ENCODE measurements around the gene PARD6B. TPM values are rescaled to one million over a fixed set of nuclear protein-coding genes. Genes with fewer than 3 reads are reported as not detected.

Gene PARD6B
- 1 to 10 TPM; 4.3 to 6.2 TPM for total RNA-seq

GRCh38 chr20:50731055-50731929 lies at the start of gene PARD6B:
Gene PARD6B, plus strand, starts transcription at chr20:50731580. Its CDS starts 207 bp downstream, at chr20:50731787.
- POLR2A ChIA-PET, result interaction anchor here (1.1 to 1.3 kb wide), 2 partner anchors 9 to 17 kb away, joined by 3 read pairs; no protein-coding TSS in a partner anchor
- Mint-ChIP-seq H3K4me3 (peak within 1 kb of the TSS; percentile 86), H3K9me3 (no peaks in the 10 kb centered on the region), H3K36me3 (ENCODE audit: low read depth) (no peaks in the 10 kb centered on the region), H3K27ac (peak within 1 kb of the TSS; percentile 78), H3K27me3 (no peaks in the 10 kb centered on the region), H3K4me1 (peaks cover 35% of the 10 kb centered on the region)
- peak; percentile 99 for DNase-seq
- CTCF ChIA-PET, result interaction anchor here (0.9 kb wide), 1 partner anchor 18 kb away, joined by 3 read pairs; no protein-coding TSS in a partner anchor

- DNase-seq, result no peak
- peaks cover 2% of the 10 kb centered on the region for H3K27me3 Mint-ChIP-seq
- POLR2A ChIA-PET, result no interaction called here
- no peak overlapping the region for H3K27ac Mint-ChIP-seq
- H3K36me3 Mint-ChIP-seq (ENCODE audit: low read depth), result no peaks in the 10 kb centered on the region
- H3K9me3 Mint-ChIP-seq, result no peaks in the 10 kb centered on the region
- H3K4me3 Mint-ChIP-seq, result no peak overlapping the region
- no peaks in the 10 kb centered on the region for H3K4me1 Mint-ChIP-seq
- CTCF ChIA-PET, result no interaction called here
Observed at GRCh38 chr20:50682065-50682464, 49.3 kb upstream of the PARD6B start.

- Mint-ChIP-seq H3K4me1 (no peaks in the 10 kb centered on the region), H3K9me3 (no peaks in the 10 kb centered on the region), H3K27ac (no peak overlapping the region), H3K36me3 (ENCODE audit: low read depth) (no peaks in the 10 kb centered on the region), H3K4me3 (no peak overlapping the region), H3K27me3 (no peaks in the 10 kb centered on the region)
- DNase-seq, result no peak
- ChIA-PET CTCF (no interaction called here), POLR2A (no interaction called here)
Observed at GRCh38 chr20:50682947-50683530, 48.3 kb upstream of the PARD6B start.

DNA sequence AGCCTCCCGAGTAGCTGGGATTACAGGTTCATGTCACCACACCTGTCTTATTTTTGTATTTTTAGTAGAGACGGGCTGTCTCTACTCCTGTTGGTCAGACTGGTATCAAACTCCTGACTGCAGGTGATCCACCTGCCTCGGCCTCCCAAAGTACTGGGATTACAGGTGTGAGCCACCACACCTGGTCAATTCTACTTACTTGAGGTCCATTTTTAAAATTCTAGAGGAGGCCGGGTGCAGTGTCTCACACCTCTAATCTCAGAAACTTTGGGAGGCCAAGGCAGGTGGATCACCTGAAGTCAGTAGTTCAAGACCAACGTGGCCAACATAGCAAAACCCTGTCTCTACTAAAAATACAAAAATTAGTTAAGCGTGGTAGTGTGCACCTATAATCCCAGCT lies 47.8 kb upstream of the PARD6B start:
- H3K4me1 Mint-ChIP-seq, result no peaks in the 10 kb centered on the region
- H3K27me3 Mint-ChIP-seq, result peaks cover 2% of the 10 kb centered on the region
- no peaks in the 10 kb centered on the region for H3K9me3 Mint-ChIP-seq
- no peak for DNase-seq
- no peaks in the 10 kb centered on the region for H3K36me3 Mint-ChIP-seq (ENCODE audit: low read depth)
- CTCF ChIA-PET, result no interaction called here
- POLR2A ChIA-PET, result no interaction called here
- H3K27ac Mint-ChIP-seq, result no peak overlapping the region
- no peak overlapping the region for H3K4me3 Mint-ChIP-seq

DNA sequence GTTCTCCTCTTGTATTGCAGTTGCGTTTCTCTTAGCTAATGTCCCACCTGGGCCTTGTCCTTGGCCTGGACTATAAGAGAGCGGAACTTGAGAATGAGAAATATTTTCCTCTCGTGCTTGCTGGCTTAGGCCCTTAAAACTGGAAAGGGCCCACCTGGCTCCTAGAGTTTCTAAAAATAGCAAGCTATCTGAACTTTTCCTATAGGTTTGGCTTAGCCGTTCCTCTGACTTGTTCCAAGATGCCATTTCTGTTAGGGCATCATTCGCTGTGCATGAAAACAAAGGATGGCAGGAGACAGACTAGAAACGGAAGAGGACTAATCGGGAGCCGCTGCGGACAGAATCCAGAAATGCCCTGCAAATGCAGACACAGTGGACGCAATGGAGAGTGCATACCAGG lies 44.6 kb upstream of the PARD6B start:
- peaks cover 28% of the 10 kb centered on the region for H3K27me3 Mint-ChIP-seq
- ChIA-PET POLR2A (no interaction called here), CTCF (no interaction called here)
- H3K9me3 Mint-ChIP-seq, result no peaks in the 10 kb centered on the region
- no peaks in the 10 kb centered on the region for H3K36me3 Mint-ChIP-seq (ENCODE audit: low read depth)
- H3K4me1 Mint-ChIP-seq, result peaks cover 6% of the 10 kb centered on the region
- no peak overlapping the region for H3K27ac Mint-ChIP-seq
- H3K4me3 Mint-ChIP-seq, result no peak overlapping the region
- no peak for DNase-seq

- no peak overlapping the region for H3K27ac Mint-ChIP-seq
- DNase-seq, result no peak
- peaks cover 39% of the 10 kb centered on the region for H3K27me3 Mint-ChIP-seq
- H3K36me3 Mint-ChIP-seq (ENCODE audit: low read depth), result no peaks in the 10 kb centered on the region
- no peaks in the 10 kb centered on the region for H3K9me3 Mint-ChIP-seq
- H3K4me3 Mint-ChIP-seq, result no peak overlapping the region
- POLR2A ChIA-PET, result no interaction called here
- peaks cover 7% of the 10 kb centered on the region for H3K4me1 Mint-ChIP-seq
- CTCF ChIA-PET, result interaction anchor here (1.7 kb wide), 1 partner anchor 61 kb away, joined by 3 read pairs; no protein-coding TSS in a partner anchor
Observed at GRCh38 chr20:50688256-50688975, 43.0 kb upstream of the PARD6B start.

DNA sequence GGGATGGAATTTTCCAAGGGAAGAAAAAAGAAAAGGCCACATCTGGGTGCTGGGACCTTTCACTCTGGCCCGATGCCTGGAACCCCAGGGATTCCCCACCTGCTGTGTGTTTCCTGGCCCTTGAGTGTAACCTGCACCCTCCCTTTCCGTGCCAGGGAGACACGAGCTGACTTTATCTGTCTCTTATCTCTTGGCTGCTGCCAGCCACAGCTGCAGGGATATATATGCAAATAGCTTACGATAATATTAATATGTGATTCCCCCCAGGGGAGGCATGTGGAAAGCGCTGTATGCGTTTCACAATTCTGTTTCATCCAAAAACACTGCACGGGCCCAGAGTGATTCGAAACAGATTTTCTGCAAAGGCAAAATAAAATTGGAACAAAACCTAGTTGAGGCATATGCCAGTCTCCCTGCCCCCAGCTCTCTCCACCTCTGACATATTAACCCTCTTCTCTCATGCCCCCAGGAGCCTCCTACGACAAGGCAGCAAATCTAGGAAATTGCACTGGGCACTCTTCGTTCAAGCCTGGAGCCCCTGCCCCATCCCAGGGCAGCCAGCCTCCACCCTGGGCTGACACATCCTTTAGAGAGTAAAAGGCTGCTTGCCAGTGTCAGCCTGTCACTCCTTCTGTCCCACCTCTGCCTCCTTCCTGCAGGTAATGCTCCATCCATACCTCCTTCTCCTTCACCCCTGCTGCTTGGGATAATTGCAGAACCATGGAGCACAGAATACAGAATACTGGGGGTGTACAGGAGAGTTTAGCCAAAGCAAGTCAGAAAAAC lies 41.3 kb upstream of the PARD6B start:
- Mint-ChIP-seq H3K27ac (no peak overlapping the region), H3K9me3 (no peaks in the 10 kb centered on the region), H3K27me3 (peaks cover 48% of the 10 kb centered on the region), H3K4me3 (no peak overlapping the region), H3K36me3 (ENCODE audit: low read depth) (no peaks in the 10 kb centered on the region), H3K4me1 (peaks cover 7% of the 10 kb centered on the region)
- ChIA-PET POLR2A (no interaction called here), CTCF (interaction anchor here (1.7 kb wide), 1 partner anchor 59 kb away, joined by 3 read pairs; no protein-coding TSS in a partner anchor)
- DNase-seq, result no peak

- H3K36me3 Mint-ChIP-seq (ENCODE audit: low read depth), result no peaks in the 10 kb centered on the region
- no peaks in the 10 kb centered on the region for H3K9me3 Mint-ChIP-seq
- H3K27me3 Mint-ChIP-seq, result peaks cover 53% of the 10 kb centered on the region
- H3K4me3 Mint-ChIP-seq, result no peak within 1 kb of the TSS
- ChIA-PET POLR2A (no interaction called here), CTCF (no interaction called here)
- peaks cover 7% of the 10 kb centered on the region for H3K4me1 Mint-ChIP-seq
- H3K27ac Mint-ChIP-seq, result no peak within 1 kb of the TSS
- DNase-seq, result no peak
Observed at GRCh38 chr20:50690650-50691572, 40.5 kb upstream of the PARD6B start, which contains the start of gene RIPOR3. Gene RIPOR3, minus strand, starts transcription at chr20:50691542. Its CDS starts 414 bp downstream, at chr20:50691128.

DNA sequence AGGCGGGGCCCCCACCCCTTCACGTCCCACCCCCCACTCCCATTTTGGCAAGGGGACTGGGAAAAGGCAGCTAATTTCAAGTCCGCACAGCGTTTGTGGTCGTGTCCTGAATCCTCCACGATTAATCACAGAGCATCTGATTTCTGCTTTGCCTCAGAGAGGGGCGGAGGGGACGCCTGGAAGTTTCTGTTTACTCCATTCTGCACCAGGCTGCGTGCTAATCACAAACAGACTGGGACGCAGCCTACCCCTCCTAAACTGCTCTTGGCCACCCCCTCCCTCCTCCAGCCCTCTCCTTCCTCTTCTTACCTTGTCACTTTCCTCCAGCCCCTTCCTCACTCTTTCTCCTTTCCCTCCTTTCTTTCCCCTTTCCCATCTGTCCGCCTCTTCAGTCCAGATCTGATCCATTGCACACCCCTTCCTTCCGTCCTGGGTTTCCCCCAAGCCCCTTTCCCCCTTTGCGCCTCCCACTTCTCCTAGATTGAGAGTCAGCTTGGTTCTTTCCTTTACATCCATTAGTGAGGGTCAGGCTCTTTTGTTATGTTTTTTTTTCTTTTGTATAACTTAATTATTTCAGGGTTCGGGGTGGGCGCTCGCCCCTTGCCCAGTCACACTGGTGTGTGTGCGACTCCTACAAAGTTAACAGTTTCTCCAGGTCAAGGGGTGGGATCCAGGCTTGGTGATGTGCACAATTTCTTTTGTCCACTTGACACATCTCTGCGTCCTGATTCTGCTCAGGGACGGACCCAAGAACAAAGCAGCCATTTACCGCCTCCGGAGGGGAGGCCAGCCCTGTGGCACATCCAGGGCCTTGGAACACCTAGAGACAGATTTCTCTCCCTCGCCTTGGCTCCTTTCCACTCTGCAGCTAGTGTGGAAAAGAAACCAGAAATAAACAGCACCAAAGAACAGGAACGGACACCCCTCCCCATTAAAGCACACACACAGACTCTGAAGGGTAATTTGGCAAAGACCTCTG lies 39.5 kb upstream of the PARD6B start:
- Mint-ChIP-seq H3K27me3 (peaks cover 53% of the 10 kb centered on the region), H3K27ac (no peak overlapping the region), H3K36me3 (ENCODE audit: low read depth) (no peaks in the 10 kb centered on the region), H3K9me3 (no peaks in the 10 kb centered on the region), H3K4me1 (peaks cover 7% of the 10 kb centered on the region), H3K4me3 (no peak overlapping the region)
- ChIA-PET POLR2A (no interaction called here), CTCF (interaction anchor here (0.6 kb wide), 1 partner anchor 17 kb away, joined by 3 read pairs; no protein-coding TSS in a partner anchor)
- DNase-seq, result no peak

- DNase-seq, result no peak
- Mint-ChIP-seq H3K27me3 (peaks cover 53% of the 10 kb centered on the region), H3K27ac (no peak overlapping the region), H3K4me1 (peaks cover 7% of the 10 kb centered on the region), H3K36me3 (ENCODE audit: low read depth) (no peaks in the 10 kb centered on the region), H3K9me3 (no peaks in the 10 kb centered on the region), H3K4me3 (no peak overlapping the region)
- POLR2A ChIA-PET, result no interaction called here
- CTCF ChIA-PET, result no interaction called here
Observed at GRCh38 chr20:50692552-50692933, 38.8 kb upstream of the PARD6B start.

GRCh38 chr20:50693001-50693400 lies 38.4 kb upstream of the PARD6B start:
- no peaks in the 10 kb centered on the region for H3K36me3 Mint-ChIP-seq (ENCODE audit: low read depth)
- H3K27ac Mint-ChIP-seq, result no peak overlapping the region
- peaks cover 53% of the 10 kb centered on the region for H3K27me3 Mint-ChIP-seq
- peaks cover 7% of the 10 kb centered on the region for H3K4me1 Mint-ChIP-seq
- ChIA-PET POLR2A (no interaction called here), CTCF (no interaction called here)
- H3K4me3 Mint-ChIP-seq, result no peak overlapping the region
- DNase-seq, result no peak
- H3K9me3 Mint-ChIP-seq, result no peaks in the 10 kb centered on the region
